Stimulated activated CD8-positive, alpha-beta memory T cell treated with anti-CD3 and anti-CD28 coated beads, Interleukin-4, amount 100 ng/mL, for 48 hours (primary cell): ENCODE measurements around the gene MEG3.
"Not testable (repeated sequence)": the region's sequence is repeated elsewhere in the genome, so short reads cannot be mapped to it uniquely, and the experiment has no call there.

Experiments used
- DNase-seq: peaks from one replicate; pipeline ENCODE4 v3.0.0-alpha.2; 2020

MEG3 gene

GRCh38 chr14:100816286-100816949 lies 9.5 kb upstream of the MEG3 start:
- DNase-seq = no peak

GRCh38 chr14:100816950-100817901 lies 8.7 kb upstream of the MEG3 start:
- no peak for DNase-seq

- no peak for DNase-seq
Measured at GRCh38 chr14:100818221-100818699, 7.7 kb upstream of the MEG3 start.

- not testable (repeated sequence) for DNase-seq
Measured at GRCh38 chr14:100818923-100819322, 7.0 kb upstream of the MEG3 start.

GRCh38 chr14:100819453-100819828 lies 6.5 kb upstream of the MEG3 start:
- no peak for DNase-seq

- no peak for DNase-seq
Measured at GRCh38 chr14:100819829-100820475, 6.0 kb upstream of the MEG3 start.

GRCh38 chr14:100820957-100821356 lies 5.0 kb upstream of the MEG3 start:
- DNase-seq = no peak

GRCh38 chr14:100822013-100822412 lies 3.9 kb upstream of the MEG3 start:
- no peak for DNase-seq

- no peak for DNase-seq
Measured at GRCh38 chr14:100822532-100823296, 3.2 kb upstream of the MEG3 start.

GRCh38 chr14:100823413-100824080 lies 2.4 kb upstream of the MEG3 start:
- DNase-seq = no peak

GRCh38 chr14:100824091-100824551 lies 1.8 kb upstream of the MEG3 start:
- DNase-seq = no peak

GRCh38 chr14:100824901-100825712 lies 811 bp upstream of the MEG3 start:
- no peak for DNase-seq

GRCh38 chr14:100826391-100827100 lies 628 bp downstream of the MEG3 start:
- DNase-seq = no peak

GRCh38 chr14:100827101-100828021 lies 1.4 kb downstream of the MEG3 start:
- peak; percentile 30 for DNase-seq

- DNase-seq = no peak
Measured at GRCh38 chr14:100828031-100828769, 2.3 kb downstream of the MEG3 start.

GRCh38 chr14:100830681-100831080 lies 4.8 kb downstream of the MEG3 start:
- DNase-seq = no peak

- DNase-seq = no peak
Measured at GRCh38 chr14:100832311-100832960, 6.5 kb downstream of the MEG3 start.
